HG02938 (cell line): ENCODE data around the gene HDAC6.

Experiments
- ATAC-seq: cut with Tn5 transposase; IDR thresholded peaks from one replicate; pipeline ENCODE4 v1.9.1; 2021; ENCODE audit warnings: mild to moderate bottlenecking, moderate library complexity; ENCODE audit not compliant: unreplicated experiment

HDAC6 gene

DNA sequence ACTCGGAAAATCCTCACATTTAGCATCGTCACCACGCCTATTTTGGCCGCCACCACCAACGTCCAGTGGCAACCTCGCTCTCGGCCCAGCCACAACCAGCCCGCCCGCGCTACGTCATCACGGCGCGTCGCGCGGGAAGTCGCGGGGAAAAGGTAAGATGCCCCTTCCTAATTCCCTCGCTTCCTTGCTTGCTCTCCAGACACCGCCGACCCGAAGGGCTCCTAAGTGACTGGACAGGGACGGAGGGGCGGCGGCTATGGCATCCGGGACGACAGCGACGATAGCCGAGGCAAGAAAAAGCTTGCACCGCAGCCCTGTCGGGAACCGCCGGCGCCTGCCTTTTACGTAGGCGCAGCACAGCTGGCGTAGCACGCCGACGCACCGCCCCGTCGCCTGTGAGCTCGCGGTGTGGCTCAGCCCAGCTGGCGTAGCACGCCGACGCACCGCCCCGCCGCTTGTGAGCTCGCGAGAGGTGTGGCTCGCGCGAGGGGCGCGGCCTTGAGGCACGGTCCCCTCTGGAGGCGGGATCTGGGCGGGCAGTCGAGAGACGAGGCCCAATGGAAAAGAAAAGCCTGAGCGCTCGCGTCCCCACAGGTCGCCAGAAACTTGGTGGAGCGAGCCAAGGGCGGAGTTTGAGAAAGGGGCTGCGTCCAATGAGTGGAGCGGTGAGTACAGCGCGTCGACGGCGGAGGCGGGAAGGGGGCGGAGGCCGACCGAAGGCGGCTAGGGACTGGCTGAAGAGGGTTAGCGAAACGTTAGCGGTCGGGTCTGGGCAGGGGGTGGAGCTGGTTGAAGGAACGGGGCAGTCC is at the start of gene HDAC6:
HDAC6 (plus strand) TSS at position 788 of the 809 bp plus-strand sequence. CDS start 626 bp downstream, outside the sequence.
- ATAC-seq, result peak; percentile 87

- ATAC-seq, result no peak
Observed at GRCh38 chrX:48752498-48752897, 49.4 kb upstream of the HDAC6 start.

DNA sequence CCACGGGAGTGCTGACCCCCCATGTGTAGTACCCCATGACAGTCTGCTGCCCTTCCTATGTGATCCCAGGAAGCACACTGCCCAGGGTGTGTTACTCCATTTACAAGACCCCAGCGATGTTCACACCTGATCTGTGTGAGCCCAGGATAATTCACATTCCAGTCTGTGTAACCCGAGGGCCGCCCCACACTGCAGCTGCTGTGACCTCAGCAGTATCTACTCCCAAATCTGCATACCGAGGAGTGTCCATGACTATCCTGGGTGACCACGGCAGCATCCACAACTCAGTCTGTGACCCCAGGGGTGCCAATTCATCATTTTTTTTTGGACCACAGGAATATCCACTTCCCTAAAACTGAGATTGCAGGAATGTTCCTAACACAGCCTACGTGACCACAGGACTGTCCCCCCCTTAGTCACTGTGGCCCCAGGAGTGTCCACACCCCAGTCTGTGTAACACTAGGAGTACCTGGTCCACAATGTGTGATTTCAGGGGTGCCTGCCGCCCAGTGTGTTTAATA is 48.1 kb upstream of the HDAC6 start:
- no peak for ATAC-seq

DNA sequence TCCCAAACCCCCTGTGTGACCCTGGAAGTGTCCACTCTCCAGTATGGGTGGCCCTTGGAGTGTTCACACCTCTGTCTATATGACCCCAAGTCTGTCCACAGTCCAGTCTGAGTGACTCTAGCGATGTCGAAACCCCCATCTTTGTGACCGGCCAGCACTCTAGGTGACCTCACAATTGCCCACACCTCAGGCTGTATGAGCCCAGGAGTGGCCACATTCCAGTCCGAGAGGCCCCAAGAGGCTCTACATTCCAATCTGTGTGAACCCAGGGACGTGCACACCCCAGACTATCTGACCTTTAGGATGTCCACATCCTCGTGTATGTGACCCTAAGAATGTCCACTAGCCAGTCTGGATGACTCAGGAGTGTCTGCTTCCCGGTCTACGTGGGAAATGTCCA is 47.6 kb upstream of the HDAC6 start:
- no peak for ATAC-seq

GRCh38 chrX:48761674-48762471 is 40.0 kb upstream of the HDAC6 start, which contains the start of gene GLOD5:
Gene GLOD5 (plus strand): TSS chrX:48761747. CDS start chrX:48761791, 44 bp downstream.
- ATAC-seq, result no peak

GRCh38 chrX:48769230-48769629 is 32.6 kb upstream of the HDAC6 start:
- no peak for ATAC-seq

GRCh38 chrX:48770296-48770695 is 31.6 kb upstream of the HDAC6 start:
- no peak for ATAC-seq

GRCh38 chrX:48772602-48773001 is 29.3 kb upstream of the HDAC6 start:
- ATAC-seq, result no peak

DNA sequence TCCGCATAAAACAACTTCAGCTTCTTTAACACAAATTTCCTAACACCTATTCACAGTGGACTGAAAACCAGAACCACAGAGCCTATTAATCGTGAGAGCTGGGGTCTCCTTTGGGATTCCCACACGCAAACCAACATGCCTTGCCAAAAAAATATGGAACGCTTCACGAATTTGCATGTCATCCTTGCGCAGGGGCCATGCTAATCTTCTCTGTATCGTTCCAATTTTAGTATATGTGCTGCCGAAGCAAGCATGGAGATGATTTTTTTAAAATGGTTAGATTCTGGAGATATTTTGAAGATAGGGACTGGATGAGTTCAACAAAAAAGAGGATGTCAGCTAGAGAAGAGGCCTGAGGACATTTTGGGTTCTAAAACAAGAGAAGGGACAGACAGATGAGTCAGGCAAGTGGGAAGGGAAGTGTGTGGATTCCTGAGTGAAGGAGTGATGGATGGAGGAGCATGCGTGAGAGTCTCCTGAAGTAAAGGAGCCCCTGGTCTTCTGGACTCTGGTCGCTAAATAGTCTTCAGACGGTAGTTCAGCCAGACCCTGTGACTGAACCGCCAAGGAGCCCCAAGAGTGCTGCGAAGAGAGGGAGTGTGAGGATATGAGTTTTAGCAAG is 24.9 kb upstream of the HDAC6 start:
- no peak for ATAC-seq

GRCh38 chrX:48779399-48779798 is 22.5 kb upstream of the HDAC6 start:
- no peak for ATAC-seq

- no peak for ATAC-seq
Observed at GRCh38 chrX:48781705-48782104, 20.2 kb upstream of the HDAC6 start.

DNA sequence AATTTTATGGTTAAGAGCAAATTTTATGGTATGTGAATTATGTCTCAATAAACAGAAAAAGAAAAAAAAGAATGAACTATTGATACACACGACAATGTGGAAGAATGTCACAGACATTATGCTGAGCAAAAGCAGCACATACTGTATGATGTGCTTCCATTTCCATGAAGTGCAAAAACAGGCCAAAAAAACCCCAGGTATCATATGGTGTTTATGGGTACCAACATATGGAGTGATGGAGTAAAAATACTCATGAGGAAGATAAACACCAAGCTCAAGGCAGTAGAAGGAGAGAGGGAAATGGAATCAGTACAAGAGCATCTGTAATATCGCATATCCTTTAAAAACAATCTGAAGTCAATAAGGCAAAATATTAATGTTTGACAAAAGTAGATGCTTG is 19.7 kb upstream of the HDAC6 start:
- ATAC-seq, result no peak

DNA sequence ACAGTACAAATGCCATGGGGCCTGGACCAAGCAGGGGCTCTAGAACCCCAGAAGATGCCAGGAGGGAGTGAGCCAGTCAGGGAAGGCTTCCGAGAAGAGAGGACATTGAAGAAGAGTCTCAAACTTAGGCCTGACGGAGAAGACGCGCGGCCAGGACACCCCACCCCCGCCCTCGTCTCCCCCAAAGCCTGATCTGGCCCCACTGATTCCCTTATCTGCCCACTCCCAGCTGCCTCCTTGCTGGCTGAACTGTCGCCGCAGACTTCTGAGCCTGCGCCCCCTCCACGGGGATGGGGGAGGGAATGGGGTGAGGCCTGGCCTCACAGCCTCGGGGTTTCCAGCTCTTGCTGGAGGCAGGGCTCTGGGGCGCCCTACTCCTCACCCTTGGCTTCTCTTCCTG is 19.1 kb upstream of the HDAC6 start:
- no peak for ATAC-seq

- ATAC-seq, result no peak
Observed at GRCh38 chrX:48784726-48785125, 17.1 kb upstream of the HDAC6 start.

DNA sequence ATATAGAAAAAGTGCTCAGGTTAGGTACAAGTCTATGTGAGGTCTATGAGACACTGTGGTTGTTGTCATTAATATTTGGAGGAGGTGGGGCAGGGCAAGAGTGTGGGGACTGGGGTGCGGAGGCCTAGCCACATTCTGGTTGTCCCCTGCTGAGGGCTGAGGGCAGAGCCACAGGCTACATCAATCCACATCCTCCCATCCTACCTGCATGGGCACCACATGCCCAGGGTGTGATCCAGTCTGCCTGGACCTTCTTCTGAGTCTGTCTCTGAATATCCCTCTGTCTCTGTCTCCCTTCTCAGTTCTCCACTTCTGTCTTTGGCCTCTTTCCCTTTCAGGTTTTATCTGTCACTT is 16.7 kb upstream of the HDAC6 start:
- no peak for ATAC-seq

DNA sequence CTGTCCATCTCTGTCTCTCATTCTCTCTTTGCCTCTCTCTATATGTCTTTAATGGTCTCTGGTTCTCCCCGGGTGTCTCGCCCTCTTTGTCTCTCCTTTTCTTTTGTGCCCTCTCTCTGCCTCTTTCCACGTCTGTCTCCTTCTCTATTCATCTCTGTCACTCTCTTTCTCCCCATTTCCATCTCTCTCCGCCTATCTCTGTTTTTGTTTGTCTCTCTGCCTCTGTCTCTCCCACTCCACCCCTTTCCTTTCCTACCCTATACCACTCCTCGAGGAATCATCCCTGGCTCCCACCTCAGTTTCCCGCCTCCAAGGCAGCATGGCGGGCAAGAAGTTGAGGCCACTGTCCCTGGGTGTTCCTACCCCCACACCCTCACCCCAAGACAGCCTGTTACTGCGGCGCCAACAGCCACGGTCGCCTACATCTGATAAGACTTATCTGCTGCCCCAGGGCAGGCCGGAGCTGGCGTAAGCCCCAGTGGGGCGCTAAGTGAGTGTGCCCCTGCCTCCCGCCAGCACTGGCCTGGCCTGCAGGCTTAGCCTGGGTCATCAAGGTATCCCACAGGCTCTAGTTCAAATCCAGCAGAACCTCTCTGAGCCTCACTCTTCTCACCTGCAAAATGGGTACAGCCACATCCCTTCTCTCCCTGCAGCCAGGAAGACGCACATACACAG is 16.2 kb upstream of the HDAC6 start:
- ATAC-seq, result no peak

DNA sequence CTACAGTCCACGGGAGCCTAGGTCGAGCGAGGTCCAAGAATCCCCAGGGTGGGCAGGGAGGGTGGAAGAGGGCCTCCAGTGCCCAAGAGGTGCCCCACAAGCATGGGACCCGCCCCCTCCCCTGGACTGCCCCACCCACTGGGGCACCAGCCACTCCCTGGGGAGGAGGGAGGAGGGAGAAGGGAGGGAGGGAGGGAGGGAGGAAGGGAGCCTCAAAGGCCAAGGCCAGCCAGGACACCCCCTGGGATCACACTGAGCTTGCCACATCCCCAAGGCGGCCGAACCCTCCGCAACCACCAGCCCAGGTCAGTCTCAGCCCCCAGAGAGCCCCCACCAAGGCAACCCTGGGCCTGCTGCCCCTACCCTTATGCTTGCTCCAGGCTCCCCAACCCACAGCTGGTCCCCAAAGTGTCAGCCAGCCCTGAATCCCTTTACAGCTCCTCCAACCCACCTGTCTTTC is 15.5 kb upstream of the HDAC6 start, which contains the start of gene GATA1:
GATA1 (plus strand) TSS at position 250 of the 460 bp plus-strand sequence. CDS start 4,520 bp downstream, outside the sequence.
- ATAC-seq, result no peak

GRCh38 chrX:48786825-48787504 is 14.9 kb upstream of the HDAC6 start:
- ATAC-seq, result no peak

GRCh38 chrX:48787505-48788443 is 14.1 kb upstream of the HDAC6 start:
- ATAC-seq, result no peak
